Kidney glomerular epithelial cell (primary cell): Measurements from ENCODE around the gene FXR1.

Experiments
- DNase-seq: peaks from one replicate; lab custom pipeline; 2025; lab: John Stamatoyannopoulos, UW

The FXR1 gene

DNA sequence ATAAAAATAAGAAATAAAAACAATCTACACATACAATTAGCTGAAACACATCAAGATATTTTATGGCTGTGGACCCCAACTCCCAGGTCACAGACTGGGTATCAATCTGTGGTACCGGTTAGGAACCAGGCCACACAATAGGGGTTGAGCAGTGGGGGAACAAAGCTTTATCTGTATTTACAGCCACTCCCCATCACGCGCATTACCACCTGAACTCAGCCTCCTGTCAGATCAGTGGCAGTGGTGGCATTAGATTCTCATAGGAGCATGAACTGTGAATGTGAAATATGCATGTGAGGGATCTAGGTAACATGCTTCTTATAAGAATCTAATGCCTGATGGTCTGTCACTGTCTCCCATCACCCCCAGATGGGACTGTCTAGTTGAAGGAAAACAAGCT lies 94.8 kb downstream of the FXR1 start:
- no peak for DNase-seq

DNA sequence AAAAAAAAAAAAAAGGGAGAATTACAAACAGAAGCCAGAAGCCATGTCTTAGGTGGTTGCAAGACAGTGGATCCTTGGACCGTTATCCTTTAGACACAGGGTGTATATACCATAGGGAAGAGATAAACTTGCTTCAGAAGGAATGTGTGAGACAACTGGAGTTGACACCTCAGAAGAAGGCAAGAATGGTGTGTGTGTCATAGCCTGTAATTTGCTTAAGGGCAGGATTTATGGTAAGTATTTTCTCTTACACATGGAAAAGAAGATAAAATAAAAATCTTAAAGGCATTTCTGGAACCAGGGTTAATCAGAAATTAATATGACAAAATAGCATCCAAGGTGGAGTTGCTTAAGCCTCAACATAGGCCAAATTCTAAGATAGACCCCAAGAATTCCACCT lies 96.3 kb downstream of the FXR1 start:
- no peak for DNase-seq

DNA sequence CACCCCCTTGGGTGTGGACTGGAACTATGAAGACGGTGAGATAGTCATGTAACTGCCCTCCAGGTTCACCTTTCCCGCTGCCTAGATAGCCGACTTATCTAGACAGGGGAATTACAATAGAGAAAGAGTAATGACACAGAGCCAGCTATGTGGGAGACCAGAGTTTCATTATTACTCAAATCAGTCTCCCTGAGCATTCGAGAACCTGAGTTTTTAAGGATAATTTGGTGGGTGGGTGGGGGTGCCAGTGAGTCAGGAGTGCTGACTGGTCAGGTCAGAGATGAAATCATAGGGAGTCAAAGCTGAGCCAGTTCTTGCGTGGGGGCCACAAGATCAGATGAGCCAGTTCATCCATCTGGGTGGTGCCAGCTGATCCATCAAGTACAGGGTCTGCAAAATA lies 96.8 kb downstream of the FXR1 start:
- no peak for DNase-seq

DNA sequence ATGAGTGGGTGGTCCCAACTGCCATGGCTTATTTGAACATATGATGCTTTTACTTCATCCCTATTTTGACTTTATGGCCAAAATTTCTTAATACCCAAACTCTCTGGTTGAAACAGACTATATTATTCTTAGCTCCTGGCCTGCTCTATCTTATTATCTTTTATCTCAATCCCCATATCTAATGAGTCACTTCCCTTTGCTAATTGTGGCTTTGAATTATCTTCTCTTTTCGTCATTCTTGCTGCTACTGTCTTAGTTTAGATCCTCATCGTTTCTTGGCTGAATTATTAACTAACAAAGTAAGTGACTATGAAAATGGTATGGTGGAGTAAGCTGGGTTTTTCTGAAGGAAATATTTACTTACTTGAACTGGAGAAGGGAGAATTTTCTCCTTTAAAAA lies 105.2 kb downstream of the FXR1 start:
- no peak for DNase-seq

DNA sequence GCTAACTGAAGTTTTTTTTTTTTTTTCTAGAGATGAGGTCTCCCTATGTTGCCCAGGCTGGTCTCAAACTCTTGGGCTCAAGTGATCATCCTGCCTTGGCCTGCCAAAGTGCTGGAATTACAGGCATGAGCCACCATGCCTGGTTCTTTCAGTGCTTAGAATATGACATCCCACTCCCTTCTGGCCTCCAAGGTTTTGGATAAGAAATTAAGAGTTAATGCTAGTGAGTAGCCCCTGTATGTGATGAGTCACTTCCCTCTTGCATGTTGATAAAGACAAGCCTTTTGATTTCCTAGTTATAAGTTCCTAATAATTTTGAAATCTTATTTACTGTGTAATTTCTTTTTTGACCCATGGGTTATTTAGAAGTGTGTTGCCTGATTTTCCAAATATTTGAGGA lies 112.7 kb downstream of the FXR1 start:
- DNase-seq: no peak

DNA sequence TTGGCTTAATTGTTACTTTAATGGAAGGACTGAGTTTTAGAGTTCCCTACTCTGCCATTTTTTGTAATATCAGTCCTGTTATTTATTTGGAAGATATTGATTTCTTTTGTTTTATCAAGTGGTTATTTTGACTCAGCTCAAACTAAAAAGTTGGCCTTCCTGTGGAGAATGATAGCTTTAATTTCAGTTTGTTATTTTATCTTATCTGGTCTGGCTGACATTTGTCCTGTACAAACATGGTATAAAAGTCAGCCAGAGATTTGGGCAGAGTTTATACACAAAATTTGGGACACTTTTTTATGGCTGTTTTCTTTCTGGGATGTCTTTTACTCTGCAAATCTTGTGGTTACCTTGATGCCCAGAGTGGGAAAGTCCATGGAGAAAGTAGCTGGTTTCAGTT lies 118.5 kb downstream of the FXR1 start:
- no peak for DNase-seq
